ENCODE results near the gene LRRC3. TPM values are rescaled to one million over a fixed set of nuclear protein-coding genes. Genes with fewer than 3 reads are reported as not detected.

LRRC3 gene
- total RNA-seq, 4 donors from 2014 or later: 3.9 to 6.2 (median 4.7) TPM

DNA sequence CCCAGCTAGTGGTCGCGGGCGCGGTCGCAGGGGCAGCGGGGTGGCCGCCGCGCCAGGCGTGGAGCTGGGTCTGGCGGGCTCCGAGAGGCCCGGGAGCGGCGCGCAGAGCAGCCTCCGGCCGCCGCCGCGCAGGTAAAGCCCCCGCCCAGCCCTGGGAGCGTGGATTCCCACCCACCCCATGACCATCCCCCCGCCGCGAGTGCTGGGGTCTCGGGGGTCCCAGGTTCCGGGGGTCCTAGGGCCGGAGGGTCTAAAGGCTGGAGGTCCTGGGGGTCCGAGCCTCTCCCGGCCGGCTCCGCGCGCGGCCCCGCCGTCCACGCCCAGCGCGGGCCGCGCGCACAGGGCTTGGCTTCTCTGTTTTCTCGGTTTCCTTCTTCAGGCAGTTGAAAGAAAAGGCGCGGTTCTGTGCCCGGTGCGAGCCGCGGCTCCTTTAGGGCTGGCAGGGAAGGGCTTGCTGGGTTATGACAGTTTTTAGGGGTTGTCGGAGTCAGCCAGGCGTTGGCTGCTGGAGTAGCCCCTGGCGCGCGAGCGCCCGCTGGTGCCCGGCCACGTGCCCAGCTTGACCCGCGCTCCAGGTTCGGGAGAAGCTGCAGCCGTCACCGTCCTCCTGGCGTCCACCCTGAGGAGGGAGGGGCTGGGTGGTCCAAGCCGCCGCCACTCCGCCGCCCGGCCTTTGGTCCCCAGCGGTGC, 359 bp downstream of the LRRC3 start:
- WGBS: no CpG with 5 or more reads among the region's 72 CpGs
- DNase-seq (ENCODE audit: low spot score in 2 of 2): no peak
- peak overlapping the region; percentile 83 for H3K4me3 ChIP-seq
- no peaks in the 10 kb centered on the region for H3K36me3 ChIP-seq
- TF ChIP-seq, protein P1, sequence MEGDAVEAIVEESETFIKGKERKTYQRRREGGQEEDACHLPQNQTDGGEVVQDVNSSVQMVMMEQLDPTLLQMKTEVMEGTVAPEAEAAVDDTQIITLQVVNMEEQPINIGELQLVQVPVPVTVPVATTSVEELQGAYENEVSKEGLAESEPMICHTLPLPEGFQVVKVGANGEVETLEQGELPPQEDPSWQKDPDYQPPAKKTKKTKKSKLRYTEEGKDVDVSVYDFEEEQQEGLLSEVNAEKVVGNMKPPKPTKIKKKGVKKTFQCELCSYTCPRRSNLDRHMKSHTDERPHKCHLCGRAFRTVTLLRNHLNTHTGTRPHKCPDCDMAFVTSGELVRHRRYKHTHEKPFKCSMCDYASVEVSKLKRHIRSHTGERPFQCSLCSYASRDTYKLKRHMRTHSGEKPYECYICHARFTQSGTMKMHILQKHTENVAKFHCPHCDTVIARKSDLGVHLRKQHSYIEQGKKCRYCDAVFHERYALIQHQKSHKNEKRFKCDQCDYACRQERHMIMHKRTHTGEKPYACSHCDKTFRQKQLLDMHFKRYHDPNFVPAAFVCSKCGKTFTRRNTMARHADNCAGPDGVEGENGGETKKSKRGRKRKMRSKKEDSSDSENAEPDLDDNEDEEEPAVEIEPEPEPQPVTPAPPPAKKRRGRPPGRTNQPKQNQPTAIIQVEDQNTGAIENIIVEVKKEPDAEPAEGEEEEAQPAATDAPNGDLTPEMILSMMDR (IDR thresholded peaks at IDR 0.05): no peak
- no peak for TF ChIP-seq EP300 (IDR thresholded peaks at IDR 0.05)
- H3K27me3 ChIP-seq: peaks cover 2% of the 10 kb centered on the region
- no peaks in the 10 kb centered on the region for H3K9me3 ChIP-seq
- H3K27ac ChIP-seq: no peak overlapping the region
- peaks cover 9% of the 10 kb centered on the region for H3K4me1 ChIP-seq

DNA sequence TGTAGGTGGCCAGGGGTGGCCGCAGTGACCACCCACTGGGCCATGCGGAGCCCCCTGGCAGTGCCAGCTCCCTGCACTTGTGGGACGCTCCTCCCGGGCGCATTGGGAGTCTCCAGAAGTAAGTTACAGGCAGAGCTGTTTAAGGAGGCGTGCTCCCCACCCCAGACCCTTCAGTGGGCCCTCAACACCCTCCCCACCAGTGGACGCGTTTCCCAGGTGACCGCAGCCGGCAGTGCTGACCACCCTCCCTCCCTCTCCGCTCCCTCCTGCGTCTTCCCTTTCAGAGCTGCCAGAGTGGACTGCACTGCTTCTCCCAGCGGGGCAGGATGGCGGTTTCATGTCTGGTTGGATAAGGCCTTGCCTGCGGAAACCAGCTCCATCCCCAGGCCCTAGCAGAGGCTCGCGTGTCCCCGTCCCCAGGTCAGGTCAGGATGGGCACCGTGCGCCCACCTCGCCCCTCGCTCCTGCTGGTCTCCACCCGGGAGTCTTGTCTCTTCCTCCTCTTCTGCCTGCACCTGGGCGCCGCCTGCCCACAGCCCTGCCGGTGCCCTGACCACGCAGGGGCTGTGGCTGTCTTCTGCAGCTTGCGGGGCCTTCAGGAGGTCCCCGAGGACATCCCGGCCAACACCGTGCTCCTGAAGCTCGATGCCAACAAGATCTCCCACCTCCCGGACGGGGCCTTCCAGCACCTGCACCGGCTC, 1.1 kb downstream of the LRRC3 start:
- WGBS: 91% methylated on average over 18 of the region's 35 CpGs
- DNase-seq (ENCODE audit: low spot score in 2 of 2): peak in 1 of 2 donors; percentile 62
- H3K27ac ChIP-seq: no peak overlapping the region
- H3K9me3 ChIP-seq: no peaks in the 10 kb centered on the region
- peak overlapping the region; percentile 83 for H3K4me3 ChIP-seq
- H3K27me3 ChIP-seq: peaks cover 2% of the 10 kb centered on the region
- H3K4me1 ChIP-seq: peaks cover 9% of the 10 kb centered on the region
- TF ChIP-seq EP300 (IDR thresholded peaks at IDR 0.05): no peak
- no peak for TF ChIP-seq POLR2A (IDR thresholded peaks at IDR 0.05)
- TF ChIP-seq, protein P1 (IDR thresholded peaks at IDR 0.05): no peak
- no peak for TF ChIP-seq POLR2AphosphoS5 (IDR thresholded peaks at IDR 0.05)
- H3K36me3 ChIP-seq: no peaks in the 10 kb centered on the region

DNA sequence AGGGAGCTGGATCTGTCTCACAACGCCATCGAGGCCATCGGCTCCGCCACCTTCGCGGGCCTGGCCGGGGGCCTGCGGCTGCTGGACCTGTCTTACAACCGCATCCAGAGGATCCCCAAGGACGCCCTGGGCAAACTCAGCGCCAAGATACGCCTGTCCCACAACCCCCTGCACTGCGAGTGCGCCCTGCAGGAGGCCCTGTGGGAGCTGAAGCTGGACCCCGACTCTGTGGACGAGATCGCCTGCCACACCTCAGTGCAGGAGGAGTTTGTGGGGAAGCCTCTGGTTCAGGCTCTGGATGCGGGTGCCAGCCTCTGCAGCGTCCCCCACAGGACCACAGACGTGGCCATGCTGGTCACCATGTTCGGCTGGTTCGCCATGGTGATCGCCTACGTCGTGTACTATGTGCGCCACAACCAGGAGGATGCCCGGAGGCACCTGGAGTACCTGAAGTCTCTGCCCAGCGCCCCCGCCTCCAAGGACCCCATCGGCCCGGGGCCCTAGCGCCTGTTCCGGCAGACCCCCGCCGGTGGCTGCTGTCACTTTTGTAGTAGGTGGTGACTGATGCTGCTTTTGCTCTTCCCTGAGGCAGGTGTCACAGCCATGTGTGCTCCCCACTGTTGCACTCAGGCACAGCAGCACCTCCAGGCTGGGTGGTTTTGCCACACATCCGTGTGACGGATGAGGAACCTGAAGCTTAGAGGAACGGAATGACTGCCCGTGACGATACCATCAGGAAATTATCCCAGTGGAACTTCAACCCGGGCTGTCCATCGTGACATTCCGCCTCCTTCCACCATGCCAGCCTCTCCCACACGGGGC, 1.8 kb downstream of the LRRC3 start:
- Histone ChIP-seq H3K4me3 (no peak overlapping the region), H3K4me1 (peaks cover 9% of the 10 kb centered on the region), H3K27ac (no peak overlapping the region), H3K9me3 (no peaks in the 10 kb centered on the region), H3K27me3 (no peaks in the 10 kb centered on the region), H3K36me3 (no peaks in the 10 kb centered on the region)
- peak in 1 of 2 donors; percentile 59 for DNase-seq (ENCODE audit: low spot score in 2 of 2)
- TF ChIP-seq POLR2A (IDR thresholded peaks at IDR 0.05) (no peak), EP300 (IDR thresholded peaks at IDR 0.05) (no peak), POLR2AphosphoS5 (IDR thresholded peaks at IDR 0.05) (no peak)
- TF ChIP-seq, protein P1 (IDR thresholded peaks at IDR 0.05): no peak
- WGBS: 90% methylated on average over 13 of the region's 44 CpGs

DNA sequence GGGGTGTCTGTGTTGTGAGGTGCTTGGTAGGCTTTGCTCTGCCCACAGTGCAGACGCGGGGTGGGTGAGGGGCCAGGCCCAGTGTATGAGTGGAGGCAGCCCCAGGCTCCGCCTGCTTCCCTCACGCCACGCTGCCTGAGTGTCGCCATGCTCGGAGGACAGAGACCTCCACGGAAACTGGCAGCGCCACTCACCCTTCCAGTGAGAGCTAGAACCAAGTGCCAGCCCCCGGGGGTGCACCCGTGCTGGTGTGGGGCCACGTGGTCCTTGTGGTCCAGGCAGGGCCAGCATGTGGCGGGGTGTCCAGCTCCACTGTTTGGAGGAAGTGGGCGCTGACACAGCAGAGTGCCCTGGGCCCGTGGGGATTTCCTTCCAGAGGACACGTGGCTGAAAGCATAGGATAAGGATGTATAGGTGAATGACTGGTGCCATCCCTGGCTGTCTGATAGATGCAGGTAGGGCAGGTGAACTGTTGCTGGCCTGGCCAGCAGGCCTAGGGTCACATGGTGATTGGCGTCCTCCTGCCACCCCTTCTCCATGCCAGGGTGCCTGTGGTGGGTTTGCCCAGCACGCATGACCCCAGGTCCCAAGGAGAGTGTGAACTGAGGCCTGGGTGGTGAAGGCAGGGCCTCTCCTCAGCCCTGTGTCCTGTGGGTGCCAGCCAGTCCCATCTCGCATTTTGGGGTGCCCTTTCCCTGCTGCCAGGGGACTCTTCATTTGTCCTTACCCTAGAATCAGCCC, 3.8 kb downstream of the LRRC3 start:
- Histone ChIP-seq H3K36me3 (no peaks in the 10 kb centered on the region), H3K4me3 (no peak overlapping the region), H3K4me1 (peaks cover 9% of the 10 kb centered on the region), H3K27me3 (no peaks in the 10 kb centered on the region), H3K9me3 (no peaks in the 10 kb centered on the region), H3K27ac (no peak overlapping the region)
- 98% methylated on average over 7 of the region's 19 CpGs for WGBS
- peak in 1 of 2 donors; percentile 59 for DNase-seq (ENCODE audit: low spot score in 2 of 2)
- no peak for TF ChIP-seq POLR2AphosphoS5 (IDR thresholded peaks at IDR 0.05)
- TF ChIP-seq POLR2A (IDR thresholded peaks at IDR 0.05): no peak
- TF ChIP-seq, protein P1 (IDR thresholded peaks at IDR 0.05): no peak
- TF ChIP-seq EP300 (IDR thresholded peaks at IDR 0.05): no peak

All from suprapubic skin (tissue), 4 donors.